HG03575 (cell line): ENCODE data around the gene G2E3.
A peak's percentile ranks its signal among the peaks of the same experiment; 100 is the strongest.
"Not testable (repeated sequence)": the region's sequence is repeated elsewhere in the genome, so short reads cannot be mapped to it uniquely, and the experiment has no call there.

ENCODE experiments used
- ATAC-seq: cut with Tn5 transposase; IDR thresholded peaks from one replicate; pipeline ENCODE4 v1.9.1; 2021; ENCODE audit not compliant: unreplicated experiment, insufficient number of reproducible peaks, low FRiP score; ENCODE audit errors: extremely low read depth

The G2E3 gene, protein sequence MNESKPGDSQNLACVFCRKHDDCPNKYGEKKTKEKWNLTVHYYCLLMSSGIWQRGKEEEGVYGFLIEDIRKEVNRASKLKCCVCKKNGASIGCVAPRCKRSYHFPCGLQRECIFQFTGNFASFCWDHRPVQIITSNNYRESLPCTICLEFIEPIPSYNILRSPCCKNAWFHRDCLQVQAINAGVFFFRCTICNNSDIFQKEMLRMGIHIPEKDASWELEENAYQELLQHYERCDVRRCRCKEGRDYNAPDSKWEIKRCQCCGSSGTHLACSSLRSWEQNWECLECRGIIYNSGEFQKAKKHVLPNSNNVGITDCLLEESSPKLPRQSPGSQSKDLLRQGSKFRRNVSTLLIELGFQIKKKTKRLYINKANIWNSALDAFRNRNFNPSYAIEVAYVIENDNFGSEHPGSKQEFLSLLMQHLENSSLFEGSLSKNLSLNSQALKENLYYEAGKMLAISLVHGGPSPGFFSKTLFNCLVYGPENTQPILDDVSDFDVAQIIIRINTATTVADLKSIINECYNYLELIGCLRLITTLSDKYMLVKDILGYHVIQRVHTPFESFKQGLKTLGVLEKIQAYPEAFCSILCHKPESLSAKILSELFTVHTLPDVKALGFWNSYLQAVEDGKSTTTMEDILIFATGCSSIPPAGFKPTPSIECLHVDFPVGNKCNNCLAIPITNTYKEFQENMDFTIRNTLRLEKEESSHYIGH

DNA sequence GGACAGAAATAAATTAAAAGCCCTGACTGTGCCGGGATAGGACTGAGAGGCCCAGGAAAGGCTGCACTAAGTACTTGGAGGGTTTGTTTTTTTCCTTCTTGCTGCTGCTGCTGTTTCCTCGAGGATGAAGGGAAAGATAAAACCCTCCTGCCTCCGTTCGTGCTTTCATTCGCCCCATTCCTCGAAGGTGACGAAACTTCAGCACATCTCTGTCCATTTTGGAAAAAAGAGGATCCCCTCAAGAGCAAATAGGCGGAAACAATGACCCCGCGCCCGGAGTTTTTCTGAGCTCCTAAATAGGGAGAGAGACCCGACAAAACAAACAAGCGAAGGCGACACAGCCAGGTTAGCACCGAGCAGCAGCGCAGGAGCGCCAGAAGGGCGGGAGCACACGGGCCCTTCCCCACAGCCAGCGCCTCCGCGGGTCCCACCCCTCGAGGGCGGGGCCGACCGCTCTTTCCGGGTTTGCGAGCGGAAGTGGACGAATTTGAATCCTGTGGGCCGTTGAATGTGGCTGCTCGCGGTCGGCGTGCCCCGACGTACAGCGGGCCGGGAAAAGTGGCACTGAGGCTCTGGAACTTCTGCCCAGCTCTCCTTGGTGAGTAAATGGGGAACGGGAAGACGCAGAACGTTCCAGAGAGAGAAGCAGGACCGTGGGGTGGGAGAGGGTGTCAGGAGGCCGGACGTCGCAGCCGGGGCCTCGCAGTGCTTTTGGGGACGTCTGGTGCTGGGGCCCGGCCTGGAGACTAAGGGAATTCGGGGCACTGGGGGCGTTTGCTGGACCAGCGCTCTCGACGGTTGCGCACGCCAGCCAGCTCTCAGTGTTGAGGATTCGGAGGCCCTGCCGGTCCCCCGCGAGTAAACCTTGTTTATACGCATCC lies at the start of gene G2E3:
G2E3 (plus strand) TSS at position 484 of the 881 bp plus-strand sequence. CDS start 21,922 bp downstream, outside the sequence.
- ATAC-seq = peak; percentile 72

DNA sequence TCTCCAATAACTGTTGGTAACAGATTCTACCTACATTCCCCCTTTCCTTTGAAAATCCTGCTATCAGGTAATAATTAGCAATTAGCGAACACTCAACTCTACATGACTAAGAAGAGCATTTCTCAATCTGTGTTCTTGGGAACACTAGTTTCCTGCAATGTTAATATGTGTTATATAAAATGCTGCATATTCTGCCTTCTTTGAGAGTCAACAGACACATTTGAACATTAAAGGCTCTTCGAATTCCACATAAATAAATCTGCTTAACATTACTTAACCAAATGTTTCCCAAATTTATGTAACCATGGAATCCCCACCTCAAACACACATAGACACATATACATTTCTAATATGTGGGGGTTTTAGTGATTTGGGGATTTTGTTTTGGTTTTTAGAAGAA lies 41.2 kb upstream of the G2E3 start:
- ATAC-seq = no peak

DNA sequence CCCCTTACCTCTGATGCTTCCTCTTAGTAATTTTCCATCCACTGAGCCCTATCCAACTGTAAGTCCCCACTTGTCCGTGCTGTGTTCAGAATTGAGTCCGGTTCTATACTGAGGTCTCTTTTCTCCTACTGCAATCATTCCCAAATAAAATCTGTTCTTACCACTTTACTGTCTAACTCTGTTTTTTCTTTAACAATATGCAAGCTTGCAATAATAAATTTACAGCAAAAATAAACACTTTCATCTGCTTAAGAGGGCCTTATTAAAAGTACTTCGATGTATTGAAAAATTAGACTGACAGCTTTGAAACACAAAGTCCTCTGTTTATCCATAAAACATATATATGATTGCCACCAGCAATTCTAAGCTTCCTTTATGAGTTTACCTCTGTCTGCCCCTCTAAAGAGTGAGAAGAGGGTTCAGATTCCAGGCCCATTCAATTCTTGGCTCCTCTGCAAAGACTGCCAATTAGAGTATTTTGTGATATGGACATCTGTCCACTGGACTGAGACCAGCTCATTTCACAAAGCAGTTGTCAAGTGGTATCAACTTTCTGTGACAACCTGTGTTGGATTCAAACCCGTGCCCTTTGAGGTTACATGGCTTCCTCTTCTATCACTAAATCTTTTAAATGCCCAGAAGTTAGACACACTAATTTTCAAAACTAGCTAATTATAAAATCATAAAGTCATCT lies 39.9 kb upstream of the G2E3 start:
- ATAC-seq = no peak

DNA sequence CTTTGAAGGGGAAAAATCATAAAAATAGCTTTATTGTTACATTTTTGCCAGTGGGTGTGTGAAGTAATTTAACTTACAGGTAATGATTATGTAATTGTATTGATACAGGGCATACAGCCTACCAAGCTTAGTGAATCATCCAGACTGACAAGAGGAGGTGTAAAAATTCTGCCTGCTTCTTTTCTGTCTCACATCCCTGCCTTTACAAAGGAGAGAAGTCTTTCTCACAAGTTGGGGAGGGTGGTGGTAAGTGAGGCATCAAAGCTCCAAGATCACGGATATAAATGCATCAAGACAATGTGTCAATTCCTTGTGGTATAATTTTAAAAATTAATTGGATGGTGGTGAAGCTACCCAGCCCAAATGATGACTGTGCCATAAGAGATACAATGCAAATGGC lies 39.0 kb upstream of the G2E3 start:
- no peak for ATAC-seq

DNA sequence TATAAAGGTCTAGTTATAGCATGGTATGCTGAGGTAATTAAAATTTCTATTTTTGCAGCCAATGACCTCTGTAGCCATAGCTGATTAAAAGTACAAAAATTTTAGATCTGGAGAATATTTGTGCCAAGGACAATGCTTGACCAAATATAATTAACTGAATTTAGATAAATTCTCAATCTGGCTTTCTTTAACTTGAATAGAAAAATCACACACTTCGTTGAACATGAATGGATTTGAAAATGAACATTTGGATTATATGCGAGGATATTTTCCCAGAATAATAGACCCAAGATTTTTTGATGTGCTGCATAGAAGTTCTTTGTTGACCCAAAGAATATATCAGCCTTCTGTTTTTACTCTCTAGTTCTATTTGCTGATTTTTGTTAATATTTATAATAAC lies 38.4 kb upstream of the G2E3 start:
- no peak for ATAC-seq

DNA sequence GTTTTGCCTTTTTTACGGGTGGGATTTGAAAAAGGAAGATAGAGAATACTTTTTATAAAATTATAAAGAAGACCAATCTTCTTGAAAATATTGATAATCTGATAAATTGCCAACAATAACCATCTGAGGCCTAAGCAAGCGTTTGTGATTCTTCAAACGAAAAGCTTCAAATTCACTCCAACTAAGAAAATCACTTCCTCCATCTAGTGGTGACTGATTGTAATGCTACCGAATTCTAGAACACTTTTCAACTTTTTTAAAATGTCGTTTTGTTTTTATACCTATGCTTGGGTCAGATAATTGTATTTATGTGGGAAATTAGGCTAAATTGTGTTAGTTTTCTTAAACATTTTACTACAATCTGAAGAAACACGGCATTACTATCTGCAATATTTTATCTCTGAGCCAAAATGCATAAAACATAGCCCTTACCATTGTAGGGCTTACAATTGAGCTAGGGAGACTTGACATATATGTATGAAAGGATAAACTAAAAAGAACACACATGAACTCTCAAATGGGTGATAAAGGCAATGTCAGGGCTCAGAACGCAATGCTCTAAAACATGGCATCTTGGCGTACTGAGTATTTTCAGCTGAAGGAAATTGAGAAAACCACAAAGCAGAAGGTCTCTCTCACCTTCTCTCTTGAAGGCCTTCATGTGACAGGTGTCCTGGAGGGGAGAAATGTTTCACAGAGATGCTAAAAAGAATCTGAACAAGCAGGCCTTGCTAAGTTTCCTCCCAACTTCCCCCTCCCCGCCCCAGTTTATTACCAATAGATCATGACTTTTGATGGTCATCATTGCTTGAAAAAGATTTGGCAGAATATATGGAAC lies 36.8 kb upstream of the G2E3 start:
- ATAC-seq = peak; percentile 64

DNA sequence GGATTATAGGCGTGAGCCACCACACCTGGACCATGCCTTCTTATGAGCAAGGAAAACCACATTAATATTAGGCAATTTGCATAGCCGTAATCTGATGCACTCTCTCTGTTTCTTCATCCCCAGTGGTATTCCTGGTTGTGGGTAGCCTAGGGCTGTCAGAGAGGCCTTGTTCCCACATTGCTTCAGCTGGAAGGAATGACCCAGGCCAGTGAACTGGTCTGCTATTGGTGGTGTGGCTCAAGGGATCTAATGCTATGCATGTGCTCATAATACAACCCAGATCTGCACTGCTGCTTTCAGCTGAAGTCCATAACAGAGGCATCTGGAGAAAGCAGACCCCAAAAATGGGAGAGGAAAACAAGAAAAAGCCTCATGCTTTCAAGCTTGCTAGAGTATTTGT lies 33.1 kb upstream of the G2E3 start:
- no peak for ATAC-seq

DNA sequence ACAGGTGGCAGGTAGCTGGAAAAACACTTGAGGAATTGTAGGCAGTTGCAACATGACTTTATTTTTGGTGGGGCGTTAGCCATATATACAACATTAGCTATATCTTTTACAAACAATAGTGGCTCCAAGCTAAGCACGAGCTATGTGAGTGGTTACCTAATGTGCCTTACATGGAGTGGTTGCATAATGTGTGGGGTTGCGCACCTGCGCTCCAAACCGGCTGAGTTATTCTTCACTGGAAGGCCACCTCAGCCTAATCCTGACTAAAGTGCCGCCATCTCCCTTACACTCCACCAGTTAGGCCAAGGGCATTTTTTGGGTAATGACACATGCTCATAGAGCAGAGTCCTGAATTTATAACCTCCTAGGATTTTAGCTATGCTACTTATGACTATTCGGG lies 31.8 kb upstream of the G2E3 start:
- ATAC-seq = no peak

DNA sequence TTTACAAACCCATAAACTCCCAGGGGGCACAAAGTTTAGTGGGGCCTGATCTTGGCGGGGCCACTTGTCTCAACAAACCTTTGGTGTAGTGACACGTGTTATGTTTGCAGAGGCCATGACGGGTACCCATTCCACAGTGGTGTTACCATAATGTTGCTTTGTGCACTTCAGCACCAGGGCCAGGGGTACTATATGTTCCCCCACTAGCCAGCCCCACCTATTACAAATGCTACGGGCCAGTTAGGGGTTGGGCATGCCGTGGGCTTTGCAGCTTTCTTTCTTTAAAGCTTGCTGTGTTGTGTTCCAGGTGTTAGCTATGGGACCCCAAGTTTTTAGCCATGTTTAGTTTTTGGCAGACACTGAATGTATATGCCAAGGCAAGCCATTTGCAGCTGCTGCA lies 30.8 kb upstream of the G2E3 start:
- ATAC-seq = no peak

DNA sequence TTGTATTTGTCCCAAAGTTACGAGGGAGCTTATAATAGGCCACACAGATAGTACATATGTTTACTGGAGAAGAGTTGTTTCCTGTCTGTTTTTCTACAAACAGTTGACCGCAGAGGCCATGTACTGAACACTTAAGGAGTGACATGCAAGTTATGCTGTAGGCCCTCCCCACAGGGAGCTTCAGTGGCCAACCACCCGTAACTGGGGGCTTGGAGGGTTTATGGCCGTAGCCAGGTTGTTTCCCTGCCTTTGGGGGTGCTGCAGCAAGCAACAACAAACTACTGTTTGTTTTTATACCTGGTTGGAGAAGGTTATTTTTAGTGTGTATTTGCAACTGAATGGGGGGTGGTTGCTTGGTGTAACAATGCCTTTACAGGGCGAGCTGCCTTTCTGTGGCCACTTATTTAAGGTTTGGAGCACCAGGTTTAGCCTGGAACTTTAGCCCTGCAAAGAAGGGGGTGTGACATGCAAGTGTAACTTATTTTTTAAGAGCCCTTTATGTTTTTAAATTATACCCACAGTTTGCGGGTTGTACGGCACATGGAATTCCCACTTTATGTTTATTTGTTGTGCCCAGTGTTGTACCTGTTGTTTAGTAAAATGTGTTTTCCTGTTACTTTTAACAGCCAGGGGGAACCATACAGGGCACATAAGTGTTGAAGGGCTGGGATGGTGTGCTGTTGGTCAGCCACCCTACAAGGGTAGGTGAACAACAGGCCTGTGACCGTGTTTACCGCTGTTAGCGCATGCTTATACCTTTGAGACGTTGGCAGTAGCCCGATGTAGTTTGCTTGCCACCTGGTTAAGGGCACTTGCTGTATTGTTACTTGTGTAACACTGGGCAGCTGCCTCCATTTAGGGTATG lies 29.9 kb upstream of the G2E3 start:
- no peak for ATAC-seq

DNA sequence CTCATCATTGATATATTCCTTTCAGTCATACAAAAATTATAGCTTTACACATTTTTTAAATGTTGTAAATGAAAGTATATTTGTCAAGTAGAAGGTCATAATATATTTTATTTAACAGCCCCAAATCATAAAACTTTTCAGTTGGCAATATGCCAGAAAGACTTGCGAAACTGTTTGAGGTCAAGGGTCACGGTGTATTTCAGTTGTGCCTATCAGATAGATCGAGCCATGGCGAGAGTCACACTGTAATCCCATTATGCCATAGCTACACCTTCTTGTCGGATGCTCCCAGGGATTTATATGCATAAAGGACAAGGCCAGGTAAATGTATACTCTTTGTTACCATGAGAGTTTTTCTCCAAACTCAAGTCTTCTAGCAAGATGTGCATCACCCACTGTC lies 26.7 kb upstream of the G2E3 start:
- no peak for ATAC-seq

DNA sequence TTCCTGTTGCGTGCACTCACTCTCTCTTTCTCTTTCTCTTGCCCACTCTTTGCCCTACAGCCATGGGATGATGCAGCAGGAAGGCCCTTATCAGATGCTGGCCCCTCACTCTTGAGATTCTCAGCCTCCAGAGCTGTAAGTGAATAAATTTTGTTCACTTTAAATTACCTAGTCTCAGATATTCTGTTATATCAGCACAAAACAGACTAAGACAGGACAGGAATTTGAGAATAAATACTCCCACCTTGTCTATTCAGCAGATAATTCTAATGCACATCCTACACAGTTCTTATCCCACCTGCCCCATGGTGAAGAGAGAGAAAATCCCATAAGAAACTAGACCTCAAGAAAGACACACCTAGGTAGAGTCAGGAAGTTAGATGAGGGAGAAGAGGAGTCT lies 25.8 kb upstream of the G2E3 start:
- no peak for ATAC-seq

DNA sequence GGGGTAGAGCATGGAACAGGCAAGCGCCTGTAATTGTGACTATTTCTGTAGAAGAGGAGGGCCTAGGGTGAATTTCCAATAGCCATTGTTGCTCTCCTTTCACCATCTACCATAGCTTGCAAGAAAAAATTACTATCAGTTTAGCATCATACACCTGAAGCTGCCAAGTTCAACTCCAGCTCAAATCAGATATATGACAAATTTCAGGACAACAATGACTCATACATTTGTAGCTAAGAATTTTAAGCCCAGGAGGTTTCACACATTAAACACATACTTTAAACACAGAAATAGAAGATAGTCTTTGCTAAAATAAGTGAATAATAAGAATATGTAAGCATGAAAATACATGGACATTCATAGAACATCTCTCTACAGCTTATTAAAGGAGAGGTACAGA lies 17.6 kb upstream of the G2E3 start:
- no peak for ATAC-seq

DNA sequence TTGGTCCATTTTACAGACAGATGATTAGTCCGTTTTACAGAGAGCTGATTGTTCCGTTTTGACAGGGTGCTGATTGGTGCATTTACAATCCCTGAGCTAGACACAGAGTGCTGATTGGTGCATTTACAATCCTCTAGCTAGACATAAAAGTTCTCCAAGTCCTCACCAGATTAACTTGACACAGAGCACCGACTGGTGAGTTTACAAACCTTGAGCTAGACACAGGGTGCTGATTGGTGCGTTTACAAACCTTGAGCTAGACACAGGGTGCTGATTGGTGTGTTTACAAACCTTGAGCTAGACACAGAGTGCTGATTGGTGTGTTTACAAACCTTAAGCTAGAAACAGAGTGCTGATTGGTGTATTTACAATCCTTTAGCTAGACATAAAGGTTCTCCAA lies 12.2 kb upstream of the G2E3 start:
- not testable (repeated sequence) for ATAC-seq

DNA sequence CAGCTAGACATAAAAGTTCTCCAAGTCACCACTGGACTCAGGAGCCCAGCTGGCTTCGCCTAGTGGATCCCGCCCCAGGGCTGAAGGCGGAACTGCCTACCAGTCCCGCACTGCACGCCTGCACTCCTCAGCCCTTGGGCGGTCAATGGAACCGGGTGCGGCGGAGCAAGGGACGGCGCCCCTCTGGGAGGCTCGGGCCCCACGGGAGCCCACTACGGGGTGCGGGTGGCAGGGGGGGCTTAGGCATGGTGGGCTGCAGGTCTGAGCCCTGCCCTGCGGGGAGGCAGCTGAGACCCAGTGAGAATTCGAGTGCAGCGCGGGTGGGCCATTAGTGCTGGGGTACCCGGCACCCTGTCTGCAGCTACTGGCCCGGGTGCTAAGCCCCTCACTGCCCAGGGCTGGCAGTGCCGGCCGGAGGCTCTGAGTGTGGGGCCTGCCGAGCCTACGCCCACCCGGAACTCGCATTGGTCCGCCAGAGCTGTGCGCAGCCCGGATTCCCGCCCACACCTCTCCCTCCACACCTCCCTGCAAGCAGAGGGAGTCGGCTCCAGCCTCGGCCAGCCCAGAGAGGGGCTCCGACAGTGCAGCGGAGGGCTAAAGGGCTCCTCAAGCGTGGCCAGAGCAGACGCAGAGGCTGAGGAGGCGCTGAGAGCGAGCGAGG lies 11.4 kb upstream of the G2E3 start:
- no peak for ATAC-seq

DNA sequence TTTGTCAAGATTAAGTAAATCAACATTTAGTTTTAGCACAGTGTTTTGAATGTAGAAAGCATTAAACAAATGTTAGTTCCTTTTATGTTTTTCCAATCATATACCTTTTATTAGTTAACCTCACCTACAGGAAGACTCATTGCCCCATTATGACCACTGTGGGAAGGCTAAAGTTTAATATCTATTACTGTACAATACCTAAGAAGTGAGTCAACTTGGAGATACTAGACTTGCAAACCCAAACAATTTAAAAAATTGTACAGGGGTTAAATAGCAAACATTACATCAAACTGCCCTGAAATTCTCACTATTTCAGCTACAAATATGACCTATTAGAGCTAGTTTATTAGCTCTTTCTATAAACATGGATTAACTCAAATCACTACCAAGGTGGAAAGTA lies 8.6 kb upstream of the G2E3 start:
- no peak for ATAC-seq

DNA sequence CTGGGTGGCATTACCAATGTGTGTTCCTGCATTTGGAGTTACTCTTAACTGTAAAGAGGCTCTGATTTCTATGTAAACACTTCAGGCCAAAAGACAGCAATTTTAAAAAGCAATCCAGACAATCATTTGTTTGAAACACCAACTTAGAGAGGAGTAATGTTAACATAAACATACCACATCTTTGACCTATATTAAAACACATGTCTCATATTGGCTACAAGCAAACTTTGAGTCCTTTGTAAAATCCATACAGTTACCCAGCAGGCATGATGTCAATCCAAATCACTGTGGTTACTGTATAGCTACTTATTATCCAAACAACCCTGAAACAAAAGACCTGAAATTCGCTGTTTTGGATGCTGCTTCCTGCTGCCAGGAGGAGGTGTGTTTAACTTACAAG lies 7.5 kb upstream of the G2E3 start:
- no peak for ATAC-seq
